Adrenal gland (tissue), 12 donors: ENCODE results near the gene FGF8. TPM values are rescaled to one million over a fixed set of nuclear protein-coding genes. Genes with fewer than 3 reads are reported as not detected.

Source experiments
- DNase-seq, 7 donors: peaks; one replicate each; pipeline ENCODE4 v3.0.0-alpha.2; 2019 to 2020
- H3K27ac ChIP-seq, 5 donors: fragments of 200-600 bp; sonication (generic) in 4 of 5; 1 replicate in 3 of 5; 2 replicates in 2 of 5; pipeline versions ENCODE4 v1.5.1 to v1.8.0; 2016 to 2020; ENCODE audit warnings: mild to moderate bottlenecking in 1 of 5
- H3K27me3 ChIP-seq: fragments of 200-600 bp; 2 replicates; pipeline ENCODE4 v1.8.0; 2021
- H3K36me3 ChIP-seq, 2 donors: fragments of 200-600 bp; replicated peaks in 1 of 2; 1 replicate in 1 of 2; 2 replicates in 1 of 2; pipeline versions ENCODE4 v1.5.1 to v1.8.0; 2018 to 2022
- H3K4me1 ChIP-seq, 2 donors: fragments of 200-600 bp; replicated peaks in 1 of 2; 1 replicate in 1 of 2; 2 replicates in 1 of 2; pipeline versions ENCODE4 v1.5.1 to v1.8.0; 2018 to 2021
- H3K4me3 ChIP-seq, 4 donors: fragments of 200-600 bp; sonication (generic) in 3 of 4; one replicate each; pipeline ENCODE4 v1.5.1; 2016 to 2018
- H3K9me3 ChIP-seq, 3 donors: fragments of 200-600 bp; sonication (generic) in 1 of 3; replicated peaks in 1 of 3; 1 replicate in 2 of 3; 2 replicates in 1 of 3; pipeline versions ENCODE4 v1.5.1 to v1.8.0; 2016 to 2021
- POLR2A ChIP-seq, 2 donors: fragments of 450-650 bp; IDR thresholded peaks; one replicate each; pipeline ENCODE4 v1.6.1; 2017; ENCODE audit warnings: antibody characterized with exemption in 2 of 2, mild to moderate bottlenecking in 2 of 2, moderate library complexity in 1 of 2
- WGBS, 4 donors: extraction: QIAGEN DNeasy Blood & Tissue Kit in 2 of 4; methylation state at CpG; one replicate each; pipeline versions ENCODE4 v1.1.5 to v1.1.7; 2013 to 2017; 5-methylcytosine and 5-hydroxymethylcytosine counted together
- intact Hi-C, 2 donors: fragments of 100-400 bp; cut with DNase I; formaldehyde crosslinking; loops; one replicate each; pipeline versions ENCODE4 v1.14.1 to v1.15.0; 2022 to 2023
- polyA plus RNA-seq, 3 donors: library from polyadenylated mRNA; stranded (reverse); fragments of 200-250 nt in 2 of 3; fragments of 350-450 nt in 1 of 3; fragmentation: Illumina TruSeq in 1 of 3; extraction: RNeasy Lipid Tissue Mini Kit (QIAGEN cat#74804) in 1 of 3; gene quantifications; one replicate each; pipeline ENCODE4 v1.2.3, GENCODE V29; 2013 to 2014
- total RNA-seq, 9 donors: library from RNA; depleted of rRNA in 4 of 9; stranded (reverse); fragments of >200 nt in 4 of 9; fragments of 120-200 nt in 1 of 9; fragmentation: NEBNext Ultra II Directional in 1 of 9; extraction: Animal tissue kit (Norgen Biotek cat#: 25700) in 1 of 9; gene quantifications; one replicate each; pipeline versions ENCODE4 v1.1.0 to v1.2.4, GENCODE V29; 2013 to 2023
- TF ChIP-seq, protein P1 (sequence below), 6 experiments: fragments of 450-650 bp in 4 of 6; fragments of 200-600 bp in 2 of 6; sonication (generic) in 1 of 6; IDR thresholded peaks; 1 replicate in 5 of 6; 2 replicates in 1 of 6; pipeline versions ENCODE4 v1.5.1 to v1.8.0; 2016 to 2021; ENCODE audit warnings: antibody characterized with exemption in 6 of 6, mild to moderate bottlenecking in 2 of 6, moderate library complexity in 1 of 6
- donor health status: healthy with polysubstance abuse.
- donor health status: Bipolar disorder and iron deficiency.
- donor health status: DM: yes; HTN: yes; CAD: no.
- donor health status: DM: no; HTN: no; CAD: no.
- donor health status: DM: no; HTN: no; CAD: no.
- donor health status: DM: yes; HTN: yes; CAD: no.

Gene FGF8
- total and polyA plus RNA-seq, 12 donors = not detected

DNA sequence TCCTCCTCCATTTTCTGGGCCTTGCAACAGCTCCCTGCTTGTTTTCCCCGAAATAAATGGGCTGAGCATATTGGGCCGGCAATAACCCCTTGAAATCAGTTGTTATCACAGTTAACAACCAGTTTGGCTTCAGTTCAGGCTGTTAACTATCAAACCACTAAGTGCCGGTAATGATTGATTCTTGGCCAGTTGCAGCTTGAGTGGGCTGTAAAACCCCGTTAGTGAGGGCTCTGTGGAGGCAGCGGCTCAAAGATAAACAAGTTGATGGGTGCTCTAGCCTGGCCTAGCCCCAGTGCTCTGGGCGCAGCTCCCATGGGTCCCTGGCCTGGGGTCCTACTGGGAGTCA is 8.3 kb downstream of the FGF8 start:
- Histone ChIP-seq H3K9me3 (no peaks in the 10 kb centered on the region), H3K36me3 (no peaks in the 10 kb centered on the region), H3K4me1 (no peaks in the 10 kb centered on the region), H3K27me3 (peaks cover 24% of the 10 kb centered on the region), H3K27ac (no peak overlapping the region), H3K4me3 (no peak overlapping the region)
- TF ChIP-seq, protein P1, sequence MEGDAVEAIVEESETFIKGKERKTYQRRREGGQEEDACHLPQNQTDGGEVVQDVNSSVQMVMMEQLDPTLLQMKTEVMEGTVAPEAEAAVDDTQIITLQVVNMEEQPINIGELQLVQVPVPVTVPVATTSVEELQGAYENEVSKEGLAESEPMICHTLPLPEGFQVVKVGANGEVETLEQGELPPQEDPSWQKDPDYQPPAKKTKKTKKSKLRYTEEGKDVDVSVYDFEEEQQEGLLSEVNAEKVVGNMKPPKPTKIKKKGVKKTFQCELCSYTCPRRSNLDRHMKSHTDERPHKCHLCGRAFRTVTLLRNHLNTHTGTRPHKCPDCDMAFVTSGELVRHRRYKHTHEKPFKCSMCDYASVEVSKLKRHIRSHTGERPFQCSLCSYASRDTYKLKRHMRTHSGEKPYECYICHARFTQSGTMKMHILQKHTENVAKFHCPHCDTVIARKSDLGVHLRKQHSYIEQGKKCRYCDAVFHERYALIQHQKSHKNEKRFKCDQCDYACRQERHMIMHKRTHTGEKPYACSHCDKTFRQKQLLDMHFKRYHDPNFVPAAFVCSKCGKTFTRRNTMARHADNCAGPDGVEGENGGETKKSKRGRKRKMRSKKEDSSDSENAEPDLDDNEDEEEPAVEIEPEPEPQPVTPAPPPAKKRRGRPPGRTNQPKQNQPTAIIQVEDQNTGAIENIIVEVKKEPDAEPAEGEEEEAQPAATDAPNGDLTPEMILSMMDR (IDR thresholded peaks at IDR 0.05) = no peak
- no peak for TF ChIP-seq POLR2A (IDR thresholded peaks at IDR 0.05)
- intact Hi-C loops = no loop called here
- no peak for DNase-seq
- 64 to 89% (median 69%) methylated on average over 6 of the region's 6 CpGs for WGBS, 4 donors

DNA sequence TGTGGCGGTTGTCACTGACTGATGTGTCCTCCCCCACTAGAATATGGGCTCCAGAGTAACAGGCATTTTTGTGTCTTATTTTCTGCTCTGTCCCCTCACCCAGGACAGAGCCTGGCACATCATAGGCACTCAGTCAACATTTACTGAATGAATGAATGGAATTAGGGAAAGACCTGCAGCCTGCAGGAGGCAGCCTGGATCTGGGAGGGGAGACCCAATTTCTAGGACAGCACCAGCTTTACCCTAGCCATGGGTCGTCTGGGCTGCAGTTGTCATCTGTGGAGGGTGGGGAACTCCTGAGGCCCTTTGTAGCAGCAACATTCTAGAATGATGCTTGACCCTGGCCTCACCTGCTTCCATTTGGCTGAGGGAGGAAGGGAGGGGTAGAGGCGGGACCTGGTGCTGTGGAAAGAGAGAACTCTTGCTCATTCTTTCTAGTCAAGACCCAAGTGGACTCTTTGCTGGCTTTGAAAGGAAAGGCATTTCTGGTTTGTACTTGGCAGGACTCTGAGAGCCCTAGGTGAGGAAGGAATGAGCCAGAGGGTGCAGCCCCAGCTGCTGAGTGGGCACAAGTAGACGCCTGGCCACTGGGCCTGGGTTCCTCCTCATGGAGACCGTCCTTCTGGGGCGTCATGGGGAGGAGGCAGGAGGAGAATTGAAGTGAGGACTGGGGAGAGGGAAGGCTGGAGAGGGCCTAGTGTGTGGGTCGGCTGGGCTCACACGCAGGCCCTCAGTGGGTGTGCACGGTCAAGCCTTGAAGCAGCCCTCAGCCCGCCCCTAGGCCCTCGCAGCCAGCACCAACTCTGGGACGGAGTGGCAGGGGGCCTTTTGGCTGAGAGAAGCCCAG is 8.9 kb downstream of the FGF8 start:
- WGBS, 4 donors = 74 to 78% (median 76%) methylated on average over 9 to 12 of the region's 12 CpGs

DNA sequence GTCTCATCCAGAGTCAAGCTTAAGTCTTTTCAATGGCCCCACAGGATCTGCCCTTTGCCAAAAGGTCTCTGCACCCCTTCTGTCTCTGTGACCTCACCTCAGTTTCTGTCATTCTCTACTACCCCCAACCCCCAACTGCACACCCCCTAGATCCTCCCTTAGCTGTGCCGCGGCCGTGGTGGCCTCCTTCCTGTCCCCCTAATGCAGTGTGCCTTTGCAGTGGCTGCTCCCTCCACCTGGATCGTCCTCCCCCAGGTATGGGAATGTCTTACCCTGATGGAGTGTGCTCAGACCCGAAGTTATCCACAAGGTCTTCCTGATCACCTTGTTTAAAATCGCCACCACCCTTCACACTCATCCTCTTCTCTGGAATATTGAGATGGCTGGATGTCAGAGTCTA is 9.6 kb downstream of the FGF8 start:
- Histone ChIP-seq H3K27ac (no peak overlapping the region), H3K36me3 (no peaks in the 10 kb centered on the region), H3K9me3 (no peaks in the 10 kb centered on the region), H3K27me3 (peaks cover 11% of the 10 kb centered on the region), H3K4me3 (no peak overlapping the region), H3K4me1 (no peaks in the 10 kb centered on the region)
- 69 to 86% (median 79%) methylated on average over 6 of the region's 6 CpGs for WGBS, 4 donors
- intact Hi-C loops = no loop called here
- no peak for DNase-seq
- TF ChIP-seq, protein P1 (IDR thresholded peaks at IDR 0.05) = no peak
- no peak for TF ChIP-seq POLR2A (IDR thresholded peaks at IDR 0.05)

More for the DNA sequence above, 8.9 kb downstream of the FGF8 start:
- no peak for DNase-seq
- no peak overlapping the region for H3K4me3 ChIP-seq
- H3K4me1 ChIP-seq = no peaks in the 10 kb centered on the region
- intact Hi-C loops = no loop called here
- no peaks in the 10 kb centered on the region for H3K9me3 ChIP-seq
- H3K27me3 ChIP-seq = peaks cover 18% of the 10 kb centered on the region
- no peaks in the 10 kb centered on the region for H3K36me3 ChIP-seq
- H3K27ac ChIP-seq = no peak overlapping the region
- TF ChIP-seq, protein P1 (IDR thresholded peaks at IDR 0.05) = no peak
- TF ChIP-seq POLR2A (IDR thresholded peaks at IDR 0.05) = no peak

DNA sequence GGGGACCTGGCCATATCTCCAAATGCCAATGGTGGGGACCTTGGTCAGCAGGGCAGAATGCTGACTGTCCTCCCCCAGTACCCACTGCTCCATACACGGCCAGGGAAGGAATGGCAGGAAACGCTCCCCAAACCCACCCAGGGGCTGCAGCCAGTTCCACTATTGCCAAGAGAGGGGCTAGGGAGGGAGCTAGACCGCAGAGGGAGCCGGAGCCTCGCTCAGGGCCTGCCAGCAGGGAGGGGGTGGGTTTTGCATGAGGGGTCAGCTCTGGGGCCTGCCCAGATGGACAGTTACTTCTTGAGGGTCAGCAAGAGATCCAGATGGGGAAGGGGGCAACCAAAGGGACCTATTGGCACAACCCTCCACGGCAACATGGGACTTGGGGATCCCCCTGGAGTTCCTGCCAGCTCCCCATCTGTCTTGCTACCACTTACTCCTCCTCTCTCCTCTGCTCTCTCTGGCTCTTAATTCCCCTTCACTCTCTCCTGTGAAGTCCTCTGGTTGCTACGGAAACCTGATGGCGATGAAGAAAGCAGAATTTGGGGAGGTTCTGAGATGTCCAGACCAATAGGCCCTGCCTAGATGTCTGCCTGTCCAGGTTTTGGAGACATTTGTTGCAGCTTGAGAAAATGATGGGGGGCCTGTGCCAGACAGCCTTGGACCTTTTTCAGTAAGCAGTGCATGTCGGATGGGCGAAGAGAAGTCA is 12.6 kb downstream of the FGF8 start:
- Histone ChIP-seq H3K4me3 (no peak overlapping the region), H3K27ac (no peak overlapping the region), H3K4me1 (no peaks in the 10 kb centered on the region), H3K36me3 (no peaks in the 10 kb centered on the region), H3K9me3 (no peaks in the 10 kb centered on the region), H3K27me3 (no peaks in the 10 kb centered on the region)
- TF ChIP-seq POLR2A (IDR thresholded peaks at IDR 0.05) = no peak
- TF ChIP-seq, protein P1 (IDR thresholded peaks at IDR 0.05) = no peak
- no peak for DNase-seq
- 77 to 86% (median 82%) methylated on average over 9 to 10 of the region's 10 CpGs for WGBS, 4 donors
- intact Hi-C loops = no loop called here
